KOPT-K1 (cell line): ENCODE data around the gene ACER1.
"Not testable (repeated sequence)": the region's sequence is repeated elsewhere in the genome, so short reads cannot be mapped to it uniquely, and the experiment has no call there.

Source experiments
- H3K27ac ChIP-seq: fragments of 200-600 bp; sonication (generic); 2 replicates; pipeline ENCODE4 v1.5.1; 2016; ENCODE audit warnings: antibody characterized with exemption, mild to moderate bottlenecking, low read depth, low read length; ENCODE audit not compliant: poor library complexity, severe bottlenecking
- H3K36me3 ChIP-seq: fragments of 200-600 bp; sonication (generic); 2 replicates; pipeline ENCODE4 v1.5.1; 2017; ENCODE audit warnings: antibody characterized with exemption, mild to moderate bottlenecking, low read length, moderate library complexity; ENCODE audit not compliant: insufficient read depth
- H3K9me3 ChIP-seq: fragments of 200-600 bp; sonication (generic); 2 replicates; pipeline ENCODE4 v1.5.1; 2017; ENCODE audit warnings: antibody characterized with exemption, low read length, mild to moderate bottlenecking; ENCODE audit not compliant: insufficient read depth, poor library complexity, severe bottlenecking

ACER1 gene

DNA sequence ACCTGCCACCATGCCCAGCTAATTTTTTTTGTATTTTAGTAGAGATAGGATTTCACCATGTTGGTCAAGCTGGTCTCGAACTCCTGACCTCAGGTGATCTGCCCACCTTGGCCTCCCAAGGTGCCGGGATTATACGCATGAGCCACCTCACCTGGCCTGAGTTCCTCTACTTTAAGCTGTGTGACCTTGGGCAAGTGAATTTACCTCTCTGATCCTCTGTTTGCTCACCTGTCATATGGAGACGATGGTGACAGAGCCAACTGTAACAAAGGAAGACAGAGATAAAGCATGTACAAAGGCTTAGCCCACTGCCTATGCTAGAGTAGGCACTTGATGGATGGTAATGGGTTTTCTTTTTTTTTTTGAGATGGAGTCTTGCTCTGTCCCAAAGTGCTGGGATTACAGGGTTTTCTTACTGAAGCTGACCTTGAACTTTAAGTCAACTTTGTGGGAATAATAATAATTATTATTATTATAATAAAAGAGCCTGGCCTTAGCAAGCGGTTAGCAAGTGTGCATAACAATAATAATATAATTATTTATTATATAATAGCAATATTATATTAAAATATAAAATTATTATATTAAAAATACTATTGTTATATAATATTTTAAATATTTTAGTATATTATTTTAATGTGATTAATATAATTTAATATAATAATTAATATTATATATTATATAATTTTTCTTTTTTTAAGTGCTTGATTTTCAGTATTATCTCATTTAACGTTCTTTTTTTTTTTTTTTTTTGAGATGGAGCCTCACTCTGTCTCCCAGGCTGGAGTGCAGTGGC, 1.3 kb upstream of the ACER1 start:
- Histone ChIP-seq H3K9me3 (no peaks in the 10 kb centered on the region), H3K27ac (no peak overlapping the region), H3K36me3 (no peaks in the 10 kb centered on the region)

- H3K36me3 ChIP-seq = no peaks in the 10 kb centered on the region
- H3K27ac ChIP-seq = no peak overlapping the region
- no peaks in the 10 kb centered on the region for H3K9me3 ChIP-seq
These were observed 6.6 kb downstream of the ACER1 start for GRCh38 chr19:6326815-6327214.

- H3K36me3 ChIP-seq = no peaks in the 10 kb centered on the region
- no peaks in the 10 kb centered on the region for H3K9me3 ChIP-seq
These were observed 7.8 kb downstream of the ACER1 start for GRCh38 chr19:6325614-6326013.

GRCh38 chr19:6324757-6325156, 8.7 kb downstream of the ACER1 start:
- Histone ChIP-seq H3K27ac (no peak overlapping the region), H3K36me3 (no peaks in the 10 kb centered on the region), H3K9me3 (no peaks in the 10 kb centered on the region)

More at GRCh38 chr19:6325614-6326013, 7.8 kb downstream of the ACER1 start:
- H3K27ac ChIP-seq = no peak overlapping the region

- Histone ChIP-seq H3K36me3 (no peaks in the 10 kb centered on the region), H3K9me3 (no peaks in the 10 kb centered on the region), H3K27ac (no peak overlapping the region)
These were observed 11.1 kb downstream of the ACER1 start for GRCh38 chr19:6322284-6322683.

DNA sequence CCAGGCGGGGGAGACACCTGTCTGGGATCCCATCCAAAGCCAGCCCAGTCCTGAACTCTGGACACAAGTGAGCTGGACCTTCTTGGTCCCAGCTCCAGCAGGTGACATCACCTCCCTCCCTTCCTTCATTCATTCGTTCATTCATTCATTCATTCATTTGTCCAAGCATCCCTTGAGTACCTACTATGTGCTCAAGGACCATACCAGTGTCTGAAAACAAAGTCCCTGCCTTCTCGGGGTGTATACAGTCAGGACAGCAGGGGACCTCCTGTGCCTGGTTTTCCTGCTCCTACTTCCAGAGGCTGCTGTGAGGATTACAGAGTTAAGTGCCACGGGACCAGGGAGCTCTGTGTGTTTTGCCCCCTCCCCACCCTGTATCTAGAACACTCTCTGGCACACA, 14.0 kb downstream of the ACER1 start:
- Histone ChIP-seq H3K27ac (no peak overlapping the region), H3K36me3 (no peaks in the 10 kb centered on the region), H3K9me3 (no peaks in the 10 kb centered on the region)

DNA sequence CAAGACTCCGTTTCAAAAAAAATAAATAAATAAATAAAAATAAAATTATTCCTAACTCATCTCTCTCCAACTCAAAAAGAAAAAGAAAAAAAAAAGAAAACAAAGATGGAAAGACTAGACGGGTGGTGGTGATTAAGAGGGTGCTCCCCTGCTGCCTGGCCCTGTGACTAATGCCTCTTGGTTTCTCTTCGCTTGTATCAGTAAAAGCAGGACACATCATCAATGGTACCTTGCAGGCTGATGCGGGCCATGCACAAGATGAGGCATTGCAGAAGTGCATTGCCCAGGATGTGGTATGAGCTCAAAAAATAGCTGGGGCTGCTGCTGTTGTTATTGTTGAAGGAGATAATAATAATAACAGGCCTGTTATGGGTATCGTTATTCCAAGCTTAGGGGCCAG, 14.6 kb downstream of the ACER1 start:
- H3K27ac ChIP-seq = no peak overlapping the region
- H3K36me3 ChIP-seq = no peaks in the 10 kb centered on the region
- no peaks in the 10 kb centered on the region for H3K9me3 ChIP-seq

- H3K36me3 ChIP-seq, H3K9me3 ChIP-seq, H3K27ac ChIP-seq: not testable (repeated sequence)
These were observed 17.8 kb downstream of the ACER1 start for GRCh38 chr19:6315646-6316045.

DNA sequence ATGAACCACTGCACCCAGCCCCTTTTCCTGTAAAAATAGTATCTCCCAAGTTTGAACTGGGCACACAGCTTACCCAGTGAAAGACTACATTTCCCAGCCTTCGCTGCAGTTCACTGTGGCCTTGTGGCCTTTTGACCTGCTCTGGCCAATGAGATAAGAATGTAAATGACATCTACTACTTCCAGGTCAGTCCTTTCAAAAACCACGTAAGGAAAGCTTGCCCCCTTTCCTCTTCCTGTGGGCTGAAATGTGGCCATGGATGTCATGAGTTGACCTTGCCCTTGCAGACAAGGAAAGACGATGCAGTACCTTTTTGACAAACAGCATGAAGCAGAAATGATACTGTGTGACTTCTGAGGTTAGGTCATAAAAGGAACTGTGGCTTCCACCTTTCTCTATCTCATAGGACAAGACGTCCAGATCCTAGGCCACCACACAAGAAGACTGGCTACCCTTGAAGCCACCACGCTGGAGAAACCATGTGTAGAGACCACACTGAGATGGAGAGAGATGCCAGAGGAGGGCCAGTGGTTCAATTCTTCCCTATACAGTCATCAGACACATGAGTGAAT, 19.9 kb downstream of the ACER1 start:
- Histone ChIP-seq H3K36me3 (no peaks in the 10 kb centered on the region), H3K9me3 (no peaks in the 10 kb centered on the region), H3K27ac (no peak overlapping the region)

GRCh38 chr19:6312018-6312417, 21.4 kb downstream of the ACER1 start:
- no peaks in the 10 kb centered on the region for H3K9me3 ChIP-seq
- no peak overlapping the region for H3K27ac ChIP-seq
- no peaks in the 10 kb centered on the region for H3K36me3 ChIP-seq

DNA sequence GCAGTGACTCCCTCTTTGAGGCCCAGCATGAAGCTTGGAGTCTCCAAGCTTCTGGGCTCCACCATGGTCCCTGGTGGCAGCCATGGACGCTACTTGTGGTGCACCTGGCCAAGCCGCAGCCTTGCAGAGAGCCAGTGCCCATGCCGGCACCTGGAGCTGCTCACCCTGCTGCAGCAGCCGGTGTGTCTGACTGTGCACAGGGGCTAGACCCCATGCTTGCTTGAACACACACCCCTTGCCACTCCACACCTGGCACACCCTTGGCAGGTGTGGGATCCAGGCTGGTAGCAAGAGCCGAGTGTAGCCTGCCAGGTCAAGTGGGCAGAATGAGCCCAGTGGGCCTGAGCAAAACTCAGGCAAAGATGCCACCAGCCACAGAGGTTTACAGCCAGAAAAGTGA, 35.0 kb downstream of the ACER1 start:
- no peaks in the 10 kb centered on the region for H3K36me3 ChIP-seq
- H3K9me3 ChIP-seq = peaks cover 49% of the 10 kb centered on the region
- H3K27ac ChIP-seq = no peak overlapping the region

- Histone ChIP-seq H3K9me3 (peaks cover 61% of the 10 kb centered on the region), H3K27ac (no peak overlapping the region), H3K36me3 (no peaks in the 10 kb centered on the region)
These were observed 36.2 kb downstream of the ACER1 start for GRCh38 chr19:6297202-6297601.

GRCh38 chr19:6292006-6292405, 41.4 kb downstream of the ACER1 start:
- H3K36me3 ChIP-seq = no peaks in the 10 kb centered on the region
- H3K9me3 ChIP-seq = peaks cover 93% of the 10 kb centered on the region

DNA sequence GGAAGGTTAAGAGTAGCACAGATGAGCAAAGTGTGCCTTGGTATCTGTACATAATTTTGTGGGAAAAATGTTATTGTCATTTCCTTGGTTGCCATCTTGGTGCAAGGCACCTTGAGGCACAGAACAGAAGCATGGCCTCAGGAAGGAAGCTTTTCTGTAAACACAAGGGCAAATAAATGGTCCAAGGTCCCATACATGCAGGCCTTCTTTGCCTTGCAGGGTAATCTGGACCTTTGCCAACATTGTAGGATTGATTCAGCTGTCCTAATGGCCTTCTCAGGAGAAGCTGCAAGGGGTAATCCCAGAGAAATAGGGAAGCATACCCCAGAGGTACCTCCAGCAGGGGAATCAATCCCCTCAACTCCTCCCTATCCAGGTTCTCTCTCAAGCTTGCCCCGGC, 44.7 kb downstream of the ACER1 start:
- Histone ChIP-seq H3K27ac (no peak overlapping the region), H3K36me3 (no peaks in the 10 kb centered on the region), H3K9me3 (peaks cover 86% of the 10 kb centered on the region)

More at GRCh38 chr19:6292006-6292405, 41.4 kb downstream of the ACER1 start:
- no peak overlapping the region for H3K27ac ChIP-seq

DNA sequence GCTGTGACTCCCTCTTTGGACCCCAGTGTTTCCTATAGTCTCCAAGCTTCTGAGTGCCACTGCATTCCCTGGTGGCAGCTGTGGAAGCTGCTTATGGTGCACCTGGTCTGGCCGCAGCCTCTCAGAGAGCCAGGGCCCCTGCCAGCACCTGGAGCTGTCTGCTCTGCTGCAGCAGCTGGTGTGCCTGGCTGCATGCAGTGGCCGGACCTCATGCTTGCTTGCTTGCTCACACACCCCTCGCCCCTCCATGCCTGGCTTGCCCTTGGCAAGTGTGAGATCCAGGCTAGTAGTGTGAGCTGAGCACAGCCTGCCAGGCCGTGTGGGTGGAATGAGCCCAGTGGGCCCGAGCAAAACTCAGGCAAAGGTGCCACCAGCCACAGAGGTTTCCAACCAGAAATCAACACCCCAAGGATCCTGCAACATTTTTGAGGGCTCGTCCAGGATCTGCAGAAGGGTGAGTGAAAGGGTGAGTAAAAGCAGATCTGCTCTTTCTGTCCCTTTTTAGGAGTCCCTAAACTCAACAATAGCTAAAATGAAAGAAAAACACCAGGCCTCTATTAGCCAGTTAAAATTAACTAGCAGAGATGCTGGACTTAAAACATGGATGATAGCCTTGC, 46.0 kb downstream of the ACER1 start:
- H3K27ac ChIP-seq = no peak overlapping the region
- no peaks in the 10 kb centered on the region for H3K36me3 ChIP-seq
- peaks cover 73% of the 10 kb centered on the region for H3K9me3 ChIP-seq

GRCh38 chr19:6286676-6287075, 46.7 kb downstream of the ACER1 start:
- Histone ChIP-seq H3K27ac (no peak overlapping the region), H3K9me3 (peaks cover 66% of the 10 kb centered on the region), H3K36me3 (no peaks in the 10 kb centered on the region)
